GM06990 (cell line): Measurements from ENCODE around the gene GNA12.

Experiments
- DNase-seq: peaks from one replicate; pipeline ENCODE4 v3.0.0-alpha.2; 2011; ENCODE audit not compliant: insufficient read length; ENCODE audit errors: extremely low read depth
- H3K27me3 ChIP-seq: replicated peaks from 2 replicates; pipeline ENCODE4 v1.6.0; 2011; ENCODE audit warnings: low read length; ENCODE audit not compliant: control insufficient read depth, insufficient read depth
- H3K36me3 ChIP-seq: 2 replicates; pipeline ENCODE4 v1.5.1; 2011; ENCODE audit warnings: low read length; ENCODE audit not compliant: control insufficient read depth, insufficient read depth
- H3K4me3 ChIP-seq: replicated peaks from 2 replicates; pipeline ENCODE4 v1.5.1; 2011; ENCODE audit warnings: low read depth, mild to moderate bottlenecking, control low read depth, low read length
- TF ChIP-seq, protein P1 (sequence below): IDR thresholded peaks from 2 replicates; pipeline ENCODE4 v1.5.1; 2011; ENCODE audit warnings: low read length, control low read depth, mild to moderate bottlenecking, inconsistent platforms; ENCODE audit not compliant: insufficient read depth, poor library complexity, severe bottlenecking

Gene GNA12

GRCh38 chr7:2864204-2864985 is 20.3 kb upstream of the GNA12 start:
- peak overlapping the region; percentile 16; the same call in 1 of the 2 replicates for H3K4me3 ChIP-seq
- DNase-seq, result no peak
- H3K27me3 ChIP-seq, result no peaks in the 10 kb centered on the region
- no peaks in the 10 kb centered on the region for H3K36me3 ChIP-seq
- TF ChIP-seq, protein P1, sequence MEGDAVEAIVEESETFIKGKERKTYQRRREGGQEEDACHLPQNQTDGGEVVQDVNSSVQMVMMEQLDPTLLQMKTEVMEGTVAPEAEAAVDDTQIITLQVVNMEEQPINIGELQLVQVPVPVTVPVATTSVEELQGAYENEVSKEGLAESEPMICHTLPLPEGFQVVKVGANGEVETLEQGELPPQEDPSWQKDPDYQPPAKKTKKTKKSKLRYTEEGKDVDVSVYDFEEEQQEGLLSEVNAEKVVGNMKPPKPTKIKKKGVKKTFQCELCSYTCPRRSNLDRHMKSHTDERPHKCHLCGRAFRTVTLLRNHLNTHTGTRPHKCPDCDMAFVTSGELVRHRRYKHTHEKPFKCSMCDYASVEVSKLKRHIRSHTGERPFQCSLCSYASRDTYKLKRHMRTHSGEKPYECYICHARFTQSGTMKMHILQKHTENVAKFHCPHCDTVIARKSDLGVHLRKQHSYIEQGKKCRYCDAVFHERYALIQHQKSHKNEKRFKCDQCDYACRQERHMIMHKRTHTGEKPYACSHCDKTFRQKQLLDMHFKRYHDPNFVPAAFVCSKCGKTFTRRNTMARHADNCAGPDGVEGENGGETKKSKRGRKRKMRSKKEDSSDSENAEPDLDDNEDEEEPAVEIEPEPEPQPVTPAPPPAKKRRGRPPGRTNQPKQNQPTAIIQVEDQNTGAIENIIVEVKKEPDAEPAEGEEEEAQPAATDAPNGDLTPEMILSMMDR, result no peak

DNA sequence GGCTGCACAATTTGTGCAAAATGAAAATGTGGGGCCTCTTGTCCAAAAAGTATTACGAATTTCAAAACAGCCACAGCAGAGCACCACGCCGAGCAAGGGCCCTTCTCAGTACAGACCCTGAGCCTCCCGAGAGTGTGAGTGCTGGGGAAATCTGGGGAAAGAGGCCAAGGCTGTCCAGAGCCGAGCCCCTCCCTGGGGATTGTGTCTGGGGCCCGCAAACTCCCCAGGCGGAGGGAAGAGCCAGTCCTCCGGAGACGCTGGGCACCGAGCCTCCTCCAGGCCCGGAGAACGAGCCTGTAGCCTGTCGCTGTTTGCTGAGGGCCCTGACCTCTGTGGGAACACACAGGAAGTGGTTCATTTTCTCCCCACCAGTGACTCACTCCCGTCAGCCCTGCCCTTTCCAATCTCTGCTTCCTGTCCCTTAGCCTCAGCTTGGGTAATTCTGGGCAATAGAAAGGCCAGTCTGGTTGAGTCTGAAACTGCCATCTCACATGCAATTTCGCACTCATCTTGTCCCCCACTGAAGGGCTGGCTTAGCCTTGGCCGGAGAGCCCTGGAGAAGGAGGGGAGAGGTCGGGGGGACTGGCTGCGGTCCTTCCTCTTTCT is 19.5 kb upstream of the GNA12 start:
- H3K27me3 ChIP-seq, result no peaks in the 10 kb centered on the region
- DNase-seq, result peak; percentile 80
- no peaks in the 10 kb centered on the region for H3K36me3 ChIP-seq
- TF ChIP-seq, protein P1, result no peak
- peak overlapping the region; percentile 28; the same call in 1 of the 2 replicates for H3K4me3 ChIP-seq

- H3K36me3 ChIP-seq, result no peaks in the 10 kb centered on the region
- DNase-seq, result peak; percentile 40
- no peaks in the 10 kb centered on the region for H3K27me3 ChIP-seq
- TF ChIP-seq, protein P1, result no peak
- H3K4me3 ChIP-seq, result peak overlapping the region; percentile 28; the same call in 1 of the 2 replicates
Observed at GRCh38 chr7:2862831-2863361, 18.8 kb upstream of the GNA12 start.

GRCh38 chr7:2861509-2861908 is 17.4 kb upstream of the GNA12 start:
- TF ChIP-seq, protein P1, result no peak
- Histone ChIP-seq H3K4me3 (no peak overlapping the region), H3K27me3 (no peaks in the 10 kb centered on the region), H3K36me3 (no peaks in the 10 kb centered on the region)
- no peak for DNase-seq

- Histone ChIP-seq H3K4me3 (no peak overlapping the region), H3K36me3 (no peaks in the 10 kb centered on the region), H3K27me3 (no peaks in the 10 kb centered on the region)
- TF ChIP-seq, protein P1, result no peak
- DNase-seq, result no peak
Observed at GRCh38 chr7:2860627-2861133, 16.6 kb upstream of the GNA12 start.
